IMR-90 (cell line): Measurements from ENCODE around the gene TMEM253. TPM values are rescaled to one million over a fixed set of nuclear protein-coding genes. Genes with fewer than 3 reads are reported as not detected.

ENCODE experiments used
- ATAC-seq: fragments of 200-7000 bp; cut with Tn5 transposase; 2 replicates; pipeline ENCODE4 v1.9.1; 2020; ENCODE audit warnings: low read depth, mild to moderate bottlenecking, moderate library complexity
- BruUV-seq: library from RNA; stranded (reverse); fragments of 400-500 nt; replicated peaks from 2 replicates; lab custom pipeline; 2021; lab: Mats Ljungman, UMichigan
- CTCF ChIA-PET: fragments of 300-600 bp; formaldehyde crosslinking; extraction: SDS; loops from one replicate; lab custom pipeline; 2021; ENCODE audit warnings: antibody characterized with exemption; lab: Yijun Ruan, JAX
- POLR2A ChIA-PET: fragments of 300-600 bp; sonication (Branson Sonifier 250); formaldehyde crosslinking; loops from one replicate; lab custom pipeline; 2022; ENCODE audit warnings: antibody characterized with exemption; ENCODE audit not compliant: unreplicated experiment; lab: Charles Lee
- DNase-seq: peaks from one replicate; pipeline ENCODE4 v3.0.0; 2013
- H2AFZ ChIP-seq: replicated peaks from 2 replicates; pipeline ENCODE3; 2013; ENCODE audit warnings: low read length, mild to moderate bottlenecking; ENCODE audit not compliant: poor library complexity
- H2AK5ac ChIP-seq: 2 replicates; pipeline ENCODE4 v1.6.1; 2013; ENCODE audit warnings: low read depth, low read length, inconsistent platforms
- H2AK9ac ChIP-seq: replicated peaks from 2 replicates; pipeline ENCODE3; 2013; ENCODE audit warnings: mild to moderate bottlenecking, low read depth, low read length, moderate library complexity; ENCODE audit not compliant: poor library complexity
- H2BK120ac ChIP-seq: 2 replicates; pipeline ENCODE4 v1.6.1; 2013; ENCODE audit warnings: low read depth, low read length, inconsistent platforms
- H2BK15ac ChIP-seq: 3 replicates; pipeline ENCODE4 v1.6.1; 2013; ENCODE audit warnings: low read depth, low read length, inconsistent platforms
- H2BK20ac ChIP-seq: 2 replicates; pipeline ENCODE4 v1.6.1; 2013; ENCODE audit warnings: low read depth, mild to moderate bottlenecking, inconsistent platforms, low read length, moderate library complexity
- H2BK5ac ChIP-seq: 2 replicates; pipeline ENCODE4 v1.6.1; 2013; ENCODE audit warnings: mild to moderate bottlenecking, low read depth, low read length, inconsistent platforms; ENCODE audit not compliant: poor library complexity, severe bottlenecking
- H3K14ac ChIP-seq: replicated peaks from 2 replicates; pipeline ENCODE4 v1.6.1; 2013; ENCODE audit warnings: low read depth, low read length, inconsistent platforms
- H3K18ac ChIP-seq: 2 replicates; pipeline ENCODE4 v1.6.1; 2013; ENCODE audit warnings: low read depth, low read length, control low read depth
- H3K23ac ChIP-seq: 2 replicates; pipeline ENCODE4 v1.6.1; 2013; ENCODE audit warnings: low read depth, low read length, inconsistent platforms
- H3K27ac ChIP-seq: 2 replicates; pipeline ENCODE4 v1.5.1; 2013; ENCODE audit warnings: mild to moderate bottlenecking, control low read depth, low read length; ENCODE audit not compliant: insufficient read depth
- H3K27me3 ChIP-seq: 2 replicates; pipeline ENCODE4 v1.6.1; 2013; ENCODE audit warnings: low read length; ENCODE audit not compliant: control insufficient read depth, insufficient read depth
- H3K36me3 ChIP-seq: 2 replicates; pipeline ENCODE4 v1.6.1; 2013; ENCODE audit warnings: low read length, mixed read lengths; ENCODE audit not compliant: control insufficient read depth, insufficient read depth
- H3K4ac ChIP-seq: 2 replicates; pipeline ENCODE4 v1.6.1; 2013; ENCODE audit warnings: low read depth, low read length, inconsistent platforms
- H3K4me1 ChIP-seq: 2 replicates; pipeline ENCODE4 v1.6.1; 2013; ENCODE audit warnings: low read length, mixed read lengths; ENCODE audit not compliant: control insufficient read depth, insufficient read depth
- H3K4me2 ChIP-seq: 2 replicates; pipeline ENCODE4 v1.6.1; 2013; ENCODE audit warnings: low read depth, mild to moderate bottlenecking, control low read depth, low read length, moderate library complexity
- H3K4me3 ChIP-seq: 2 replicates; pipeline ENCODE4 v1.5.1; 2013; ENCODE audit warnings: low read depth, mild to moderate bottlenecking, control low read depth, low read length, moderate library complexity; ENCODE audit not compliant: insufficient read depth
- H3K56ac ChIP-seq: 2 replicates; pipeline ENCODE4 v1.6.1; 2013; ENCODE audit warnings: low read length, inconsistent platforms; ENCODE audit not compliant: insufficient read depth; ENCODE audit errors: extremely low read depth
- H3K79me1 ChIP-seq, 2 experiments: 2 replicates each; pipeline ENCODE4 v1.6.1; 2013; ENCODE audit warnings: low read length in 2 of 2, inconsistent platforms in 1 of 2, low read depth in 1 of 2
- H3K9ac ChIP-seq: 2 replicates; pipeline ENCODE4 v1.6.1; 2013; ENCODE audit warnings: low read depth, low read length, control low read depth
- H3K9me1 ChIP-seq: 2 replicates; pipeline ENCODE4 v1.6.1; 2013; ENCODE audit warnings: low read length, inconsistent platforms; ENCODE audit not compliant: insufficient read depth
- H3K9me3 ChIP-seq: 2 replicates; pipeline ENCODE4 v1.6.1; 2013; ENCODE audit warnings: low read length; ENCODE audit not compliant: control insufficient read depth, insufficient read depth
- H4K20me1 ChIP-seq: 2 replicates; pipeline ENCODE4 v1.6.1; 2013; ENCODE audit warnings: low read length, inconsistent platforms; ENCODE audit not compliant: insufficient read depth
- H4K5ac ChIP-seq: 2 replicates; pipeline ENCODE4 v1.6.1; 2013; ENCODE audit warnings: mild to moderate bottlenecking, low read depth, low read length, control low read depth
- H4K8ac ChIP-seq, 2 experiments: 2 replicates each; pipeline ENCODE4 v1.6.1; 2013; ENCODE audit warnings: low read depth in 2 of 2, low read length in 2 of 2, control low read depth in 1 of 2, inconsistent platforms in 1 of 2
- H4K91ac ChIP-seq: 2 replicates; pipeline ENCODE4 v1.6.1; 2013; ENCODE audit warnings: low read depth, low read length, inconsistent platforms; ENCODE audit not compliant: insufficient read depth
- BHLHE40 ChIP-seq: fragments of 150-350 bp; IDR thresholded peaks from 2 replicates; pipeline ENCODE4 v1.6.1; 2016; ENCODE audit warnings: mild to moderate bottlenecking, low read depth, low read length
- CHD1 ChIP-seq: IDR thresholded peaks from 2 replicates; pipeline ENCODE4 v1.6.1; 2012; ENCODE audit warnings: low read depth, low read length, improper control_type of control experiment
- MAFK ChIP-seq: IDR thresholded peaks from 2 replicates; pipeline ENCODE4 v1.6.1; 2012; ENCODE audit warnings: low read depth, low read length, improper control_type of control experiment
- MXI1 ChIP-seq: IDR thresholded peaks from 2 replicates; pipeline ENCODE4 v1.6.1; 2012; ENCODE audit warnings: low read depth, mild to moderate bottlenecking, low read length, moderate library complexity, borderline replicate concordance
- NFE2L2 ChIP-seq: fragments of 150-350 bp; IDR thresholded peaks from 2 replicates; pipeline ENCODE4 v1.6.1; 2016; ENCODE audit warnings: low read depth, mild to moderate bottlenecking, low read length
- POLR2A ChIP-seq: IDR thresholded peaks from 2 replicates; pipeline ENCODE4 v1.6.1; 2012; ENCODE audit warnings: mild to moderate bottlenecking, low read depth, low read length
- RAD21 ChIP-seq: IDR thresholded peaks from 2 replicates; pipeline ENCODE4 v1.6.1; 2012; ENCODE audit warnings: low read length, improper control_type of control experiment
- RCOR1 ChIP-seq: IDR thresholded peaks from 2 replicates; pipeline ENCODE4 v1.6.1; 2012; ENCODE audit warnings: mild to moderate bottlenecking, low read length, improper control_type of control experiment; ENCODE audit not compliant: insufficient replicate concordance
- SMC3 ChIP-seq: fragments of 150-350 bp; IDR thresholded peaks from 2 replicates; pipeline ENCODE4 v1.6.1; 2016; ENCODE audit warnings: low read depth, mild to moderate bottlenecking, antibody characterized with exemption, low read length, moderate library complexity
- WGBS, 2 experiments: methylation state at CpG; one replicate each; pipeline versions ENCODE4 v1.1.5 to v1.1.7; 2013; ENCODE audit warnings: missing lambda C conversion rate in 2 of 2; ENCODE audit not compliant: insufficient read length in 1 of 2; ENCODE audit errors: extremely low coverage in 2 of 2; 5-methylcytosine and 5-hydroxymethylcytosine counted together
- dilution Hi-C: fragments of 300-500 bp; cut with HindIII; formaldehyde crosslinking; loops from one replicate; pipeline ENCODE4 v1.14.3; 2018; ENCODE audit warnings: low sequenced_read_pairs; ENCODE audit not compliant: unreplicated experiment
- in situ Hi-C: fragments of 300-500 bp; cut with MboI; formaldehyde crosslinking; loops from 3 replicates; pipeline ENCODE4 v1.14.3; 2019; ENCODE audit warnings: low sequenced_read_pairs, inconsistent platforms, mixed read lengths
- intact Hi-C: fragments of 100-400 bp; cut with micrococcal nuclease; formaldehyde crosslinking; loops from 2 replicates; pipeline ENCODE4 v1.10.0; 2022
- polyA plus RNA-seq, 3 experiments: library from polyadenylated mRNA; depleted of rRNA; stranded (reverse); fragments of >200 nt; gene quantifications; 2 replicates each; pipeline ENCODE4 v1.2.3, GENCODE V29; 2012; ENCODE audit warnings: low replicate concordance in 1 of 3
- total RNA-seq: library from RNA; depleted of rRNA; stranded (reverse); fragments of >200 nt; gene quantifications from 2 replicates; pipeline ENCODE4 v1.2.3, GENCODE V29; 2012
- TF ChIP-seq, protein P1 (sequence below): conservative IDR thresholded peaks from 2 replicates; pipeline ENCODE4 v1.5.1; 2012; ENCODE audit warnings: mild to moderate bottlenecking, low read depth, low read length, improper control_type of control experiment
- TF ChIP-seq, protein P2 (sequence below): fragments of 150-350 bp; IDR thresholded peaks from 2 replicates; pipeline ENCODE4 v1.6.1; 2016; ENCODE audit warnings: low read depth, mild to moderate bottlenecking, low read length, moderate library complexity, borderline replicate concordance

TMEM253 gene
- total and polyA plus RNA-seq, 2 of the 4 experiments (the other 2 are of a cell fraction): 0.07 TPM; not detected in 1

DNA sequence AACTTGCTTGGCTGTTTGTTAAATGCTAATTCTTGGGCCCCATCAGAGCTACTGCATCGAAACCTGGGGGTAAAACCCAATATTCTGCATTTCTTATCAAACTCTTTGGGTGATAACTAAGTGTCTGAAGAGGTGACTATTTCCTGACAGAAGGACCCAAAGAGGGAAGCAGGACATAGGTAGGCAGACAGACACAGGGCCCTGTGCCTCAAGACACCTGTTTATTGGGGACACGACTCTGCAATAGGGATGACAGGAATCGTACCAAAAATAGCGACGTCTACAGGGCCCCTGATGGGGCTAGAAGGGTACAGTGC lies 11.0 kb upstream of the TMEM253 start:
- Histone ChIP-seq H3K27ac (no peak overlapping the region), H3K4me2 (no peak overlapping the region), H3K14ac (no peak overlapping the region), H2BK120ac (no peak overlapping the region), H4K91ac (no peak overlapping the region), H3K4me3 (no peak overlapping the region), H4K8ac (no peak overlapping the region), H3K36me3 (peaks cover 37% of the 10 kb centered on the region), H2BK5ac (no peak overlapping the region), H3K23ac (no peak overlapping the region), H4K5ac (no peak overlapping the region), H2AK9ac (no peak overlapping the region), H2BK20ac (no peak overlapping the region), H3K18ac (no peak overlapping the region), H2BK15ac (no peak overlapping the region), H3K9me3 (no peaks in the 10 kb centered on the region), H3K4ac (no peak overlapping the region), H2AK5ac (no peak overlapping the region), H3K79me1 (peaks cover 3 to 12% of the 10 kb centered on the region in 2 experiments; a peak in 2 of 4 replicates), H3K4me1 (peaks cover 17% of the 10 kb centered on the region), H3K9ac (no peak overlapping the region), H3K27me3 (no peaks in the 10 kb centered on the region), H2AFZ (no peak overlapping the region), H3K56ac (no peak overlapping the region), H4K20me1 (peaks cover 6% of the 10 kb centered on the region), H3K9me1 (peaks cover 6% of the 10 kb centered on the region; the same call in 1 of the 2 replicates)
- DNase-seq (no peak), ATAC-seq (no peak)
- in situ Hi-C loops (loop anchor here (25.0 kb wide), 2 partner anchors 628 to 753 kb away; partner anchors contain the start of genes APEX1, CCNB1IP1, OSGEP and PARP2), dilution Hi-C loops (no loop called here), intact Hi-C loops (no loop called here)
- no TSS peak for BruUV-seq
- WGBS, 2 experiments: 85% methylated on average over 4 of the region's 5 CpGs; no CpG with 5 or more reads in 1 of the 2 experiments
- ChIA-PET POLR2A (no interaction called here), CTCF (interaction anchor here (0.7 to 2.5 kb wide), 4 partner anchors 14 to 75 kb away, joined by 3 to 10 read pairs (median 4); partner anchors contain the start of gene ARHGEF40)
- no peak for TF ChIP-seq BHLHE40
- TF ChIP-seq, protein P1, sequence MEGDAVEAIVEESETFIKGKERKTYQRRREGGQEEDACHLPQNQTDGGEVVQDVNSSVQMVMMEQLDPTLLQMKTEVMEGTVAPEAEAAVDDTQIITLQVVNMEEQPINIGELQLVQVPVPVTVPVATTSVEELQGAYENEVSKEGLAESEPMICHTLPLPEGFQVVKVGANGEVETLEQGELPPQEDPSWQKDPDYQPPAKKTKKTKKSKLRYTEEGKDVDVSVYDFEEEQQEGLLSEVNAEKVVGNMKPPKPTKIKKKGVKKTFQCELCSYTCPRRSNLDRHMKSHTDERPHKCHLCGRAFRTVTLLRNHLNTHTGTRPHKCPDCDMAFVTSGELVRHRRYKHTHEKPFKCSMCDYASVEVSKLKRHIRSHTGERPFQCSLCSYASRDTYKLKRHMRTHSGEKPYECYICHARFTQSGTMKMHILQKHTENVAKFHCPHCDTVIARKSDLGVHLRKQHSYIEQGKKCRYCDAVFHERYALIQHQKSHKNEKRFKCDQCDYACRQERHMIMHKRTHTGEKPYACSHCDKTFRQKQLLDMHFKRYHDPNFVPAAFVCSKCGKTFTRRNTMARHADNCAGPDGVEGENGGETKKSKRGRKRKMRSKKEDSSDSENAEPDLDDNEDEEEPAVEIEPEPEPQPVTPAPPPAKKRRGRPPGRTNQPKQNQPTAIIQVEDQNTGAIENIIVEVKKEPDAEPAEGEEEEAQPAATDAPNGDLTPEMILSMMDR: no peak
- no peak for TF ChIP-seq MXI1
- TF ChIP-seq NFE2L2: no peak
- TF ChIP-seq, protein P2, sequence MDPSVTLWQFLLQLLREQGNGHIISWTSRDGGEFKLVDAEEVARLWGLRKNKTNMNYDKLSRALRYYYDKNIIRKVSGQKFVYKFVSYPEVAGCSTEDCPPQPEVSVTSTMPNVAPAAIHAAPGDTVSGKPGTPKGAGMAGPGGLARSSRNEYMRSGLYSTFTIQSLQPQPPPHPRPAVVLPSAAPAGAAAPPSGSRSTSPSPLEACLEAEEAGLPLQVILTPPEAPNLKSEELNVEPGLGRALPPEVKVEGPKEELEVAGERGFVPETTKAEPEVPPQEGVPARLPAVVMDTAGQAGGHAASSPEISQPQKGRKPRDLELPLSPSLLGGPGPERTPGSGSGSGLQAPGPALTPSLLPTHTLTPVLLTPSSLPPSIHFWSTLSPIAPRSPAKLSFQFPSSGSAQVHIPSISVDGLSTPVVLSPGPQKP: no peak
- TF ChIP-seq RAD21: no peak
- no peak for TF ChIP-seq SMC3
- no peak for TF ChIP-seq RCOR1
- TF ChIP-seq MAFK: no peak
- no peak for TF ChIP-seq POLR2A
- TF ChIP-seq CHD1: no peak
